ENCODE measurements around the gene DCUN1D3.

- TF ChIP-seq CTCF (conservative IDR thresholded peaks at IDR 0.05; ENCODE audit: low read depth, low read length) (no peak), EZH2phosphoT487 (IDR thresholded peaks at IDR 0.05; ENCODE audit: borderline replicate concordance, low read length) (no peak)
Measured at GRCh38 chr16:20904507-20905081, 4.4 kb upstream of the DCUN1D3 start.

All from PC-3 (cell line).